Natural killer cell treated with Interleukin-12 subunit alpha and Interleukin-12 subunit beta and Interleukin-15 and Interleukin-18, amount 100 ng/mL, for 72 hours (primary cell): ENCODE results near the gene MYADM. TPM values are rescaled to one million over a fixed set of nuclear protein-coding genes. Genes with fewer than 3 reads are reported as not detected.

ENCODE experiments used
- ATAC-seq, 2 donors: fragments of 150-1000 bp; cut with Tn5 transposase in 1 of 2; sonication (Bioruptor Pico), chemical (Tn5 transposase) in 1 of 2; 2 replicates each; pipeline ENCODE4 v1.10.0; 2021
- DNase-seq: peaks from one replicate; pipeline ENCODE4 v3.0.0; 2022; ENCODE audit warnings: low spot score
- H3K27ac Mint-ChIP-seq, 2 donors: 1 replicate in 1 of 2; 2 replicates in 1 of 2; pipeline ENCODE4 v1.8.0; 2022; ENCODE audit warnings: mixed read lengths in 2 of 2, mild to moderate bottlenecking in 1 of 2, moderate library complexity in 1 of 2
- H3K27me3 Mint-ChIP-seq, 2 donors: 1 replicate in 1 of 2; 2 replicates in 1 of 2; pipeline ENCODE4 v1.8.0; 2022; ENCODE audit warnings: mixed read lengths in 2 of 2
- H3K36me3 Mint-ChIP-seq: one replicate; pipeline ENCODE4 v1.8.0; 2022; ENCODE audit warnings: mixed read lengths
- H3K4me1 Mint-ChIP-seq, 2 donors: 1 replicate in 1 of 2; 2 replicates in 1 of 2; pipeline ENCODE4 v1.8.0; 2022; ENCODE audit warnings: low read depth in 2 of 2, mixed read lengths in 2 of 2, mild to moderate bottlenecking in 1 of 2
- H3K4me3 Mint-ChIP-seq: one replicate; pipeline ENCODE4 v1.8.0; 2022; ENCODE audit warnings: mixed read lengths
- H3K9me3 Mint-ChIP-seq: 2 replicates; pipeline ENCODE4 v1.8.0; 2022; ENCODE audit warnings: mixed read lengths
- total RNA-seq, 2 donors: library from RNA; stranded (reverse); gene quantifications; one replicate each; pipeline ENCODE4 v1.2.3, GENCODE V29; 2022

MYADM gene
- total RNA-seq, 2 donors from 2014 or later: 17.8 to 17.9 TPM

DNA sequence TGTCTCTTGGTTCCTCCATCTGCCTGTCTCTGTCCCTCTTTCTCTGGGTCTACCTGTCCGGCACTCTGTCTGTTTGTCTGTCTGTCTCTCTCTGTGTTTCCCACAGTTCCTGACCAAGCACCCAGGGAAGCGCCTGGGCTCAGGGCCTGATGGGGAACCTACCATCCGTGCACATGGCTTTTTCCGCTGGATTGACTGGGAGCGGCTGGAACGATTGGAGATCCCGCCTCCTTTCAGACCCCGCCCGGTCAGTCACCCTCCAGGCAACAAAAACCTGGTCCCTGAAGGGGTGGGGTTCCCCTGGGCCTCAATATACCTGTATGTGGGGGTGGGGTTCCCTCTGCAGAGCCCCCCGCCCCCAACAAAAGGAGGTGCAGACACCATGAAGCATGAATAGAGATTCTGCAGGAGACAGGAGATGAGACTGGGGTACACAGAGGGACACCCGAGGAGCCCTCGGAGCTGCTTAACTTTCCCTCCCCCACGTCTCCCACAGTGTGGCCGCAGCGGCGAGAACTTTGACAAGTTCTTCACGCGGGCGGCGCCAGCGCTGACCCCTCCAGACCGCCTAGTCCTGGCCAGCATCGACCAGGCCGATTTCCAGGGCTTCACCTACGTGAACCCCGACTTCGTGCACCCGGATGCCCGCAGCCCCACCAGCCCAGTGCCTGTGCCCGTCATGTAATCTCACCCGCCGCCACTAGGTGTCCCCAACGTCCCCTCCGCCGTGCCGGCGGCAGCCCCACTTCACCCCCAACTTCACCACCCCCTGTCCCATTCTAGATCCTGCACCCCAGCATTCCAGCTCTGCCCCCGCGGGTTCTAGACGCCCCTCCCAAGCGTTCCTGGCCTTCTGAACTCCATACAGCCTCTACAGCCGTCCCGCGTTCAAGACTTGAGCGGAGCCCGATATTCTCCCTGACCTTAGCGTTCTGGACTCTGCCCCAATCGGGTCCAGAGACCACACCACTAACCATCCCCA lies 38.8 kb downstream of the MYADM start:
- H3K27me3 Mint-ChIP-seq: peaks cover 57 to 66% of the 10 kb centered on the region in 2 donors
- H3K36me3 Mint-ChIP-seq: peaks cover 5% of the 10 kb centered on the region
- peak; percentile 60 to 66 for ATAC-seq
- no peak overlapping the region for H3K4me3 Mint-ChIP-seq
- H3K4me1 Mint-ChIP-seq: peaks cover 31 to 36% of the 10 kb centered on the region in 2 donors
- H3K27ac Mint-ChIP-seq: no peak overlapping the region
- no peaks in the 10 kb centered on the region for H3K9me3 Mint-ChIP-seq
- no peak for DNase-seq

GRCh38 chr19:53907193-53907581 lies 39.5 kb downstream of the MYADM start:
- no peak overlapping the region for H3K27ac Mint-ChIP-seq
- peaks cover 62 to 73% of the 10 kb centered on the region in 2 donors for H3K27me3 Mint-ChIP-seq
- DNase-seq (no peak), ATAC-seq (no peak)
- peaks cover 5% of the 10 kb centered on the region for H3K36me3 Mint-ChIP-seq
- H3K4me3 Mint-ChIP-seq: no peak overlapping the region
- no peaks in the 10 kb centered on the region for H3K9me3 Mint-ChIP-seq
- peaks cover 31 to 36% of the 10 kb centered on the region in 2 donors for H3K4me1 Mint-ChIP-seq

- no peak for ATAC-seq
- Mint-ChIP-seq H3K4me3 (no peak overlapping the region), H3K27ac (no peak overlapping the region), H3K9me3 (no peaks in the 10 kb centered on the region), H3K36me3 (peaks cover 5% of the 10 kb centered on the region), H3K27me3 (peaks cover 63 to 76% of the 10 kb centered on the region in 2 donors), H3K4me1 (peaks cover 31 to 36% of the 10 kb centered on the region in 2 donors)
- no peak for DNase-seq
Observed at GRCh38 chr19:53907690-53908089, 40.0 kb downstream of the MYADM start.

GRCh38 chr19:53908106-53908934 lies 40.6 kb downstream of the MYADM start:
- H3K27ac Mint-ChIP-seq: no peak overlapping the region
- peaks cover 63 to 76% of the 10 kb centered on the region in 2 donors for H3K27me3 Mint-ChIP-seq
- peaks cover 31 to 36% of the 10 kb centered on the region in 2 donors for H3K4me1 Mint-ChIP-seq
- peaks cover 5% of the 10 kb centered on the region for H3K36me3 Mint-ChIP-seq
- no peaks in the 10 kb centered on the region for H3K9me3 Mint-ChIP-seq
- DNase-seq (no peak), ATAC-seq (peak; percentile 75 to 77)
- H3K4me3 Mint-ChIP-seq: peak overlapping the region; percentile 78

GRCh38 chr19:53908935-53909415 lies 41.3 kb downstream of the MYADM start, which contains the start of gene CACNG7:
Gene CACNG7 (plus strand): TSS chr19:53909278. CDS start chr19:53912832, 3,554 bp downstream.
- peaks cover 63 to 76% of the 10 kb centered on the region in 2 donors for H3K27me3 Mint-ChIP-seq

GRCh38 chr19:53909471-53910169 lies 41.9 kb downstream of the MYADM start:
- Mint-ChIP-seq H3K4me1 (peaks cover 31 to 36% of the 10 kb centered on the region in 2 donors), H3K27me3 (peaks cover 59 to 76% of the 10 kb centered on the region in 2 donors), H3K9me3 (no peaks in the 10 kb centered on the region), H3K36me3 (peaks cover 5% of the 10 kb centered on the region), H3K27ac (no peak overlapping the region), H3K4me3 (no peak overlapping the region)
- DNase-seq (no peak), ATAC-seq (no peak)

More at GRCh38 chr19:53908935-53909415, 41.3 kb downstream of the MYADM start, which contains the start of gene CACNG7:
- ATAC-seq: no peak
- Mint-ChIP-seq H3K9me3 (no peaks in the 10 kb centered on the region), H3K4me1 (peaks cover 31 to 36% of the 10 kb centered on the region in 2 donors), H3K4me3 (peak within 1 kb of the TSS; percentile 78), H3K36me3 (peaks cover 5% of the 10 kb centered on the region), H3K27ac (no peak within 1 kb of the TSS)
- no peak for DNase-seq

DNA sequence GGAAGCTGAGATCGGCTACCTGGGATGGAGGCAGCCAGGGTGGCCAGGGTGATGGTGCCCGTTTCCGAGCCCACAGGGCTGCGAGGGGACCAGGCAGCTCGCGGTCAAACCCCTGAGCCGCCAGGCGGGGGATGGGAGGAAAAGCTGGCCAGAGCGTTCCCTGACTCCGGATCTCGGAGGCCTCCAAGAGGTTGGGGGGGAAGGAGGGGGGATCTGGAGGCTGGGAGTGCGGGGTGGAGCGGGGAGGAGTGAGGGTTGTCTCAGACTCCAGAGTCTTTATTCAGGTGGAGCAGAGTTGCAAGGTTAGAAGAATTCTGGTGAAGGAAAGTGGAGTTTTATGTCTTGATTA lies 42.5 kb downstream of the MYADM start:
- ATAC-seq (no peak), DNase-seq (no peak)
- Mint-ChIP-seq H3K9me3 (no peaks in the 10 kb centered on the region), H3K27me3 (peaks cover 57 to 72% of the 10 kb centered on the region in 2 donors), H3K4me3 (no peak overlapping the region), H3K4me1 (peaks cover 26 to 32% of the 10 kb centered on the region in 2 donors), H3K27ac (no peak overlapping the region), H3K36me3 (peaks cover 5% of the 10 kb centered on the region)

DNA sequence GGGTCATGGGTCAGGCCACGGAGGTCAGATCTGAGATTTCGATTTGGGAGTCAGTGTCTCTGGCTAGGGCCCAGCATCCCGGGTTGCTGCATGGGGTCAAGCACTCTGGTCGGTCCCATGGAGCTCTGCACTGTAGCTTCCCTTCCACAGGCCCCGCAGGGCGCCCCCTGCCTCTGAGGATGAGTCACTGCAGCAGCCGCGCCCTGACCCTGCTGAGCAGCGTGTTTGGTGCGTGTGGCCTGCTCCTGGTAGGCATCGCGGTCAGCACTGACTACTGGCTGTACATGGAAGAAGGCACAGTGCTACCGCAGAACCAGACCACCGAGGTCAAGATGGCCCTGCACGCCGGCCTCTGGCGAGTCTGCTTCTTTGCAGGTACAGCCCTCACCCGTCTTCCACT lies 45.0 kb downstream of the MYADM start:
- Mint-ChIP-seq H3K4me3 (no peak overlapping the region), H3K27me3 (peaks cover 36 to 55% of the 10 kb centered on the region in 2 donors), H3K27ac (no peak overlapping the region), H3K36me3 (peaks cover 5% of the 10 kb centered on the region), H3K4me1 (peaks cover 10 to 13% of the 10 kb centered on the region in 2 donors), H3K9me3 (no peaks in the 10 kb centered on the region)
- DNase-seq: no peak
- no peak for ATAC-seq

- Mint-ChIP-seq H3K4me3 (no peak overlapping the region), H3K36me3 (no peaks in the 10 kb centered on the region), H3K27ac (no peak overlapping the region), H3K4me1 (peaks cover 0 to 3% of the 10 kb centered on the region in 2 donors), H3K27me3 (peaks cover 20 to 35% of the 10 kb centered on the region in 2 donors), H3K9me3 (no peaks in the 10 kb centered on the region)
- ATAC-seq: no peak
- no peak for DNase-seq
Observed at GRCh38 chr19:53915000-53915399, 47.3 kb downstream of the MYADM start.

DNA sequence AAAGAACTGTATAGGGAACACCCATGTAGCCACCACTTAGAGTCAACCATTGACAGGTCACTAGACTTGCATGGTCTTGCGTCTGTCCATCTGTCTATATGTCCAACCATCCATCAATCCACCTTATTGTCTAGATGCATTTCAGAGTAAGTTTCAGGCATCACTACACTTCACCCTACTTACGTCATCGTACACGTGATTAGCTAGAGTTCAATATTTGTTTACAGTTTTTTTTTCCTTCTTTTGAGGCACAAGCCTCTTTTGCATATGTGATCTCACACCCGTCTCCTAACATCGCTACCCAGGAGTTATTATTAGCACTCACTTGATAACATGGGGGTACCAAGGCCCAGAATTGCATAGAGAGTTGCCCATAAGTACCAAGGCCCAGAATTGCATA lies 48.3 kb downstream of the MYADM start:
- Mint-ChIP-seq H3K27me3 (peaks cover 11 to 25% of the 10 kb centered on the region in 2 donors), H3K27ac (no peak overlapping the region), H3K36me3 (no peaks in the 10 kb centered on the region), H3K9me3 (no peaks in the 10 kb centered on the region), H3K4me1 (no peaks in the 10 kb centered on the region), H3K4me3 (no peak overlapping the region)
- no peak for ATAC-seq
- DNase-seq: no peak

GRCh38 chr19:53917356-53917755 lies 49.7 kb downstream of the MYADM start:
- H3K27ac Mint-ChIP-seq: no peak overlapping the region
- DNase-seq: no peak
- peaks cover 0 to 11% of the 10 kb centered on the region in 2 donors for H3K27me3 Mint-ChIP-seq
- ATAC-seq: no peak
- H3K4me1 Mint-ChIP-seq: no peaks in the 10 kb centered on the region
- H3K36me3 Mint-ChIP-seq: no peaks in the 10 kb centered on the region
- no peak overlapping the region for H3K4me3 Mint-ChIP-seq
- H3K9me3 Mint-ChIP-seq: no peaks in the 10 kb centered on the region
